DMS153 treated with DMSO at 0.1 percent for 48 hours (cell line): ENCODE measurements around the gene NUDT3.

ENCODE experiments used
- DNase-seq: peaks from one replicate; lab custom pipeline; 2025; ENCODE audit not compliant: unreplicated experiment; lab: John Stamatoyannopoulos, UW

The NUDT3 gene

DNA sequence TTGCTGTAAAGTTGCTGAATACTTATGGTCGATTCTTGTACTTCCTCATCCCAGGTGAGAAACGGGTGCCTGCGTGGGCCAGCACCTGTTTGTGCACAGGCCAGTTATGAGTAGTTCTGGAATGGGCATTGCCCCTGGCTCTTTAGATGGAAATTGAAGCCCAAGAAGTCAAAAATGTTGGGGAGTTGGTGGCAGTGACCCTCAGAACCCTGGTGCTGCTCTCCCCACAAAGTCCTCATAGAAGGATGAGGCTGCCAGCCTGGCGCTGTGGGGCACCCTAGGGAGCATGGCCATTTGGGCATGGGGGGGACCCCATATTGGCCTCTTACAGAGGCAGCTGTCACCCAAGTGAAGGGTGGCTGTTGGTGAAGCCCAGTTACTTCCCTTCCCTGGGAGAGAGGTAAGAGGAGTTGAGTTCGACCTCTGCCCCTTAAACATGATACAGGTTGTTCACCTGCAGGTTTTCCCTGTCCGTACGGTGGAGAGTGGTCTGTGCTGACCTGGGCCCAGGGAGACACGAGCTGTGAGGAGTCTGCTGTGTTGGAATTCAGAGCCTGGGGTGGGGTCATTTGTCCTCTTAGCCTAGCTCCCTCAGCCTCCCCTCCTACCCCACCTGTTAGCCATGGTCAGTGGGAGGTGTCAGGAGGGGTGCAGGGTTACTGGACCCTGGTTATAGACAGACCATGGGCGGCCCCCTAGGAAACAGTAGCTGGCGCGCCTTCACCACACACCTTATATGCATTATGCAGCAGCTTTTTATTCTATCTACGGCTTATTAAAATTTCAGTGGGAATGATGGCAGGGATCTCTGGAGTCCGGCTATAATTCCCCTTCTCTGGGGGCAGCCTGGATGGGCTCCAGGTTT lies 150.9 kb downstream of the NUDT3 start:
- no peak for DNase-seq

DNA sequence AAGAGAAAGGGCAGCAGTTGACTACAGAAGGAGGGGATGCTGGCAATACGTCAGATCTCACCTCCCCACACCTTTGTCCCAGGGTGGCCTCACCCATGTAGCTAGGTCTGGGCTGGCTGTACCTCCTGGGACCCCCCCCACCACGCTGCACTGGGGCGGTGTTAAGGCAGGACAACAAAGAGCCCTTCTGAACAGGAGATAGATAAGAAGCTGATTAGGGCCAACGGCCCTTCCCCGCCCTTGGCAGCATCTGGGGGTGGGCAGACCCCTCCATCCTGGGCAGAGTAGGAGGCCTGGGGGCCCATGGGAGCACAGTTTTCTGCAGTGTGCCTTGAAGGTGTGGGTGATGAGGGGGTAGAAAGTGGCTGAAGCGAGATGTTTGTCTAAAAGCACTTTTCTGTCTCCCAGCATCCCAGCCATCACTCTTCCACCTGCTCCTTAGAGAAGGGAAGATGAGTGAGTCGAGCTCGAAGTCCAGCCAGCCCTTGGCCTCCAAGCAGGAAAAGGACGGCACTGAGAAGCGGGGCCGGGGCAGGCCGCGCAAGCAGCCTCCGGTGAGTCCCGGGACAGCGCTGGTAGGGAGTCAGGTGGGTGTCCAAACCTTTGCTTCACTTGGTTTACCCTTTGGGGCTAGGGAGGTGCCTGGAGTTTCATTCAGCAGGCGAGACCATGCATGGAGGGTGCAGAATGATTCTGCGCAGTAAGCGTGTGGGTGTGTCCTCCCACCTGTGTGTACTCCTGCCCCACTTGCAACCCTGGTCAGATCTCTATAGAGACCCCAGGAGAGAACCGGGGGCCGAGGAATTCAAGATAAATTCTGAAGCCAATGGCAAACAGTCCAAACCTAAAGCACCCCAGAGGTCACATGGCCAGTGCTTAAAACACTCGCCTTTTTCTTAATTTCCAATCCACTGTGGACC lies 151.9 kb downstream of the NUDT3 start:
- no peak for DNase-seq

DNA sequence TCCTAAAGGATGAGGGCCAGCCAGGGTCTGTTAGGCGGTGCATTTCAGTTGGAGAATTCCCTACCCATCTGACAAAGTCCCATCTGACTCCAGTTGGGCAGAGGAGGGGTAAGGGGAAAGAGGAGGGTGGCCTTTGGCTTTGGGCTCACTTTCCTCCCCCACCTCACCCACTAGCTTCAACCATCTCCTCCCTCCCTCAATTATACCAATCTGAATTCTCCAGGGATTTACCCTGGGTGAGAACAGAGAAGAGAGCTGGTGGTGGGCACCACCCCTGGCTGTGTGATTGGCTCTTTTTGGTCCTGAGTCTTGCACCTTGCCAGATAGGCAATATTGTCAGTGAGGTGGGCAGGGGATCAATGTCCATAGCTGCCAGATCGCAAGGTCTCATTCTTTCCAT lies 152.6 kb downstream of the NUDT3 start:
- no peak for DNase-seq

DNA sequence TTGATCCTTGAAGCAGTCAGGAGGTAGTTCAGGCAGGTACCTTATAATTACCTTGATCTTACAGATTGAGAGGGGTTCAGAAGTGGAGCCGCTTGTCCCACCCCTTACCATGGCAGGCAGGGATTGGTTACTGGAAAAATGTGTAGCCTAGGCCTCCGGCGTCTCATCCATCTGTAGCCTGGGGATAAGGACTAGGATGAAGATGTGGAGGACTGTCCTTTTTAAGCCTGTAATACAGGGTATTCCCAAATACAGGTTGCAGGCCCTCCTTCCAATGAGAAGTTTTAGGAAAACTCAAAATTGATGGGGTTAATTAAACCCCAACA lies 153.0 kb downstream of the NUDT3 start:
- no peak for DNase-seq

DNA sequence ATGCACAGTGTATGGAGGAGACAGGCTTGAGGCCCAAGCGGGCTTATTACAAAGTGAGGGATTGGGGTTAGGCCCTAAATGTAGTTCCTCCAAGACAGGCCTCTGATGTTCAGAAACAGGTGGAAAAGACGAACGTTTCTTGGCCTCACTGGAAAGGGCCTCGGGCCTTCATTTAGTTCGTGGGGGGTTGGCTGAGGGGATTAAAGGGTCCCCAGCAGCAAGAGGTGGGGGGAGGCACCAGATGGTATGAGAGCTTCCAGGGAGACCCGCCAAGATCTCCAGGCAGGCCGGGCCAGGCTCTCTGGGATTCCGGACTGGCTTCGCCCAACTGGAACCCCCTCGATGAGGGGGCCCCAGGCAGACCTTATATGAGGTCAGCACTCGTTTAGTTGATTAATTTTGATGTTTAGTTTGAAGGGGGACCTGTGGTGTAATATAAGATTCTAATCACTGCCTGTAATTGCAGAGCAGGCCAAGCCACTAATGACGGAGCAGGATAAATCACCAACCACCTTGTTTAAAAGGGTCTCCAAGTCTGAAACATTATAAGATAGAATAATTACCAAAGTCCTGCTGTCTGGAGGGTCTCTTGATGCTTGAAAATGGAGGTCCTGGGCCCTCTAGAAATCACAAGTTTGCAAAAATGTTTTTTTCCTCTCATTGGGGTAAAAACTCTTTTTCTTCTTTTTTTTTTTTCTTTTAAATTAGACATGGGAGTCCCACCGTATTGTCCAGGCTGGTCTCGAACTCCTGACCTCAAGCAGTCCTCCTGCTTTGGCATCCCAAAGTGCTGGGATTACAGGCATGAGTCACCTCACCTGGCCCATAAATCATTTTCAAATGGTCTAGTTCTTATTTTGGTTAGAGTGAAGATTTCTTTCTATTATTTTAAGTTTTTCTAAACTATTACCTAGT lies 153.6 kb downstream of the NUDT3 start:
- no peak for DNase-seq

DNA sequence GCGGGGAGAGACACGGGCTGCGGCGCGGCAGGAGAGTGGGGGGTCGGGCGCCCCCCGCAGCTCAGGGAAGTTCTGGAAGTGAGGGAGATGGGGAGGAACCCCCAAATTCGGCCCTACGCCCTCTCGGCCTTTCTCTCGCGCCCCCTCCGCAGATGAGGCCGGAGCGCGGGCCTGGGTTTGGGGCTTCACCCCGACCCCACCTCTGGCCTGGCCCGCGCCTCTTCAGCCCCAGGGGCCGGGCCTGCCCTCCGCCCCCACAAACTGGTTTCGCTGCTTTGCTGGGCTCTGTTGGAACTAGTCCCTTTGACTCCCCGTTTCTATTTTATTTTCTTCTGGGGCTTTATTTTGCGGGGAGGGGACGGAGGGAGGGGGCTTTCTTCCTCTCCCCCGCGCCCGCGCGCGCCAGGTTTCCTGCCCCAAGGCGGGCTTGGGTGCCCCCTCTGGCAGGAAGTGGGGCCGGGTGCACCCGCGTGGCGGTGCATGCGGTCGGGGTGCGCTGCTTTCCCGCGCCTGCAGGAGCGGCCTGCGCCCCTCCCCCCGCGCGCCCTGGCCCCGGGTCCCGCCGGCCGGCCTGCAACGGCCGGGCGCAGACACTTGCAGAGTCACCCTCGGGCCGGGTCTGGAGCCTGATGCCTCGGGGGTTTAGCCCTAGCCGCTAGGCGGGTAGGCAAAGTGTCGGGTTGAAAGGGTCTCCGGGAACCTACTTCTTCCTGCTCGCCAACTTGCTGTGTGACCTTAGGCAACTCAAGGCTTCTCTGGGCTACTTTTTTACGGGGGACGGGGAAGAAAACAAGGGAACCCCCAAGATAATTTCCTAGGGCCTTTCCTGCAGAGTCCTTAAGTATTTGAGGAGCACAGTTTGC lies 154.5 kb downstream of the NUDT3 start:
- no peak for DNase-seq

DNA sequence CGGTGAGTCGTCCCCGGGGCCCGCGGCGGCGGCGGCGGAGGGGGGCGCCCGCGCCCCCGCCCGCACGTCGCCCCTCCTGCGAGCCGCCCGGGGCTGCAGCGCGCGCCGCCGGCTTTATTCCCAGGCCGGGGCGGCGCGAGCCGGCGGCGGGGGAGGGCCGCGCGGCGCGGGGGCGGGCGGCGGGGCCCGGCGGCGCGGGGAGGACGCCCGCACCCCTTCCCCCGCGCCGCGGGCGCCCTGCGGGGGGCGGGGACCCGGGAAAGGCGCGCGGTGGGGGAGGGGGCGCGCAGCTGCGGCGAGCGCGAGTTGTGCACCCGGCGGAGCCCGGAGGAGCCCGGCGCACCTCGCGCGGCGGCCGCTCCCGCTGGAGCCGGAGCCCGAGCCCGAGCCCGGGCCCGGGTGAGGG lies 155.2 kb downstream of the NUDT3 start:
- DNase-seq, result no peak

DNA sequence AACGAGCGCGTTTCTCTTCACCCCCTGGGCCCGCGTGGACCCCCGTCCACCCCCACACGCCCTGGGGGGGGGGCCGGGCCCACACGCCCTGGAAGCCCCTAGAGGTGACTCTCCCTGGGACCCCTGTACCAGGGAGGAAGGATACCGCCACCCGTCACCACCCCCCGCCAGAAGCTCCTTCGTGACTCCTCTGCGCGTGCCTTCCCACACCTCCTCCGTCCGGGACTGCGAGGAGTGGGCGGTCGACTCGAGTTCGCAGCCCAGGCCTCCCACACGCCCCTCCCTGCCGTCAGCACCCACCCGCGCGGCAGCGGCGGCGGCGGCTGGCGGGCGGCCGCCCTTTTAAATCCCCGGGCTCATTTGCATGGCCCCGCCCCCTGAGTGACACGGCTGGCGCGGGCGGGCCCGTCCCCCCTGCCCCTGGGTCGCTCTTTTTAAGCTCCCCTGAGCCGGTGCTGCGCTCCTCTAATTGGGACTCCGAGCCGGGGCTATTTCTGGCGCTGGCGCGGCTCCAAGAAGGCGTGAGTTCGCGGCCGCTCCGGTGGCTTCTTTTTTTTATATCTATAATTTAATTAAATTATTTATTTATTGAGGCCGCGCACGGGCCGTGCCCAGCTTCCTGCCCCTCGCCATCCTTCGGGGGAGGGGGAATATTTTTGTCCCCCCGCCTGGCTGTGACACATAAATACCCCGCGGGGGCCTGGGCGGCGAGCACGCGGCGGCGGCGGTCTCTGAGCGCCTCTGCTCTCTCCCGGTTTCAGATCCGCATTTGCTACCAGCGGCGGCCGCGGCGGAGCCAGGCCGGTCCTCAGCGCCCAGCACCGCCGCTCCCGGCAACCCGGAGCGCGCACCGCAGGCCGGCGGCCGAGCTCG lies 155.8 kb downstream of the NUDT3 start, which contains the start of gene HMGA1:
Gene HMGA1 (plus strand): TSS at position 431 of the 873 bp plus-strand sequence. CDS start 3,908 bp downstream, outside the sequence.
- DNase-seq, result peak; percentile 75

DNA sequence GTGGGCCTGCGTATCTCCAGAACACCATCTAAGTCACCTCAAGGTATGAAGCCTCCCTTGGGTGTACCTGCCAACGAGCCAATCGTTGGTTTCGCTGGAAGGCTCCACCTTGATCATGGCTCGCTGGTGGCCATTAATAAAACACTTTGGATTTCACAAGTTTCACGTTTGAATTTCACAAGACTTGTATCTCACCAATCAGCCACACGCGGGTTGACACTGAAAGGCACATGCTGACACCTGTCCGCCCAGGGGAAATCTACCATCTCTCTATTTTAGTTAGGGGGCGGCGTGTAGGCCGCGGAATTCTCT lies 156.4 kb downstream of the NUDT3 start:
- no peak for DNase-seq

DNA sequence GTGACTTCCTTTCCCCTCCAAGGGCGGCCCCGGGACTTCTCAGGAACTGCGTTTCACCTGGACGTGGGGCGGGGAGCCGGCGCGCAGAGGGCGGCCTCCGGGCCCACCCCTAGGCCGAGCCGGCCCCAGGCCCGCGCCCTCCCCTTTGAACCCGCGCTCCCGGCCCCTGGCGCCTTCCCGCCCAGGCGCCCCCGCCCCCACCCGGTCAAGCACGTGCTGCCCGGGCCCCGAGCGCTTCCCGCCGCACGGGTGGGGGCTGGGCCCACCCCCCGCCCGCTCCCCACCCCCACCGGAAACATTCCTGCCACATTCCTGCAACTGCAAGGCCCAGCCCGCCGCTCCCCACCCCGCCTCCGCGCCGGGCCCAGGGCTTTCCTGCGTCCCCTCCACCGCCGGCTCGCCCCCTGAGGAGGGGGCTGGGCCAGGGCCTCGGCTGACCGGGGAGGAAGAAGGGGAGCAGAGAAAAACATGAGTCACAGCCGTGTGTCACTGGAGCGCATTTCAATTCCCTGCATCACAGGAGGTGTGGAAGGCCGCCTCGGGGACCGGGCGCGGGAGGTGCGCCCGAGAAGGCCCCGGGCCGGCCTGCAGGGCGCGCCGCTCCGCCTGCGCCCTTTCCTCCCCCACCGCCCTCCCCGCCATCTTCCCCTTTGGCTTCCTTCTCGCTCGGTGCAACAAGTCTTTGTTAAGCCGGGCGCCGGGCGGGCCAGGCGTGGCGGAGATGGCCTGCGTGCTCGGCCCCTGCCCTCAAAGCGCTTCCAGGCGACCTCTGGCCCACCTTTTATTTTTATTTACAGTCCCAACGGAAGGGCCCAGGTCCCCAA lies 156.9 kb downstream of the NUDT3 start:
- no peak for DNase-seq

DNA sequence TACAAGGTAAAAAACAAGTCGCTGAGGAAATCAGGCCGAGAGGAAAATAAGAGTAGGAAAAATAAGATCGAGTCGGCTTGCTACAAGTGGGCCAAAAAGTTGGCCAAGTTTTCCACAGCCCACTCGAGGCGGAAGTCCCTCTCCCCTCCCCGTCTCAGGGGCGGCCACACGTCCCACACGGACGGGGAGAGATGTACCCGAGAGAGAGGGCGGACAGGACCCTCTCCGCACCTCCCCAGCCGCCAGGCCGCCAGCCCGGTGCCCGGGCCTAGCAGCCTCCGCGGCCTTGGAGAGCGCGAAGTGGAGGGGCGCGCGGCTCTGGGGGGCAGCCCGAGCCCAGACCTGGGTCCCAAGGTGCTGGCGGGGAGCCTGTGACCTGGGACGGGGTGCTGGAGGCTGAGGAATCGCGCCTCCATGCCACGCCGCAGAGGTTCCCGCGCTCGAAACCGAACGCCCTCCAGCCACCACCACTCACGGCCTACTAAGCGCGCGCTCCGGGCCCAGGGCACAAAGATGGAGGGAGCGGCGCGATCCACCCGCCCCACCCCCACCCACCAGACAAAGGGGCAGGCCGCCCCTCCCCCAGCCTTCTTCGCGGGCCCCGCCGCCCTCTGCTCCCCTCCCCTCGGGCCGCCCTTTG lies 157.7 kb downstream of the NUDT3 start:
- DNase-seq, result no peak

DNA sequence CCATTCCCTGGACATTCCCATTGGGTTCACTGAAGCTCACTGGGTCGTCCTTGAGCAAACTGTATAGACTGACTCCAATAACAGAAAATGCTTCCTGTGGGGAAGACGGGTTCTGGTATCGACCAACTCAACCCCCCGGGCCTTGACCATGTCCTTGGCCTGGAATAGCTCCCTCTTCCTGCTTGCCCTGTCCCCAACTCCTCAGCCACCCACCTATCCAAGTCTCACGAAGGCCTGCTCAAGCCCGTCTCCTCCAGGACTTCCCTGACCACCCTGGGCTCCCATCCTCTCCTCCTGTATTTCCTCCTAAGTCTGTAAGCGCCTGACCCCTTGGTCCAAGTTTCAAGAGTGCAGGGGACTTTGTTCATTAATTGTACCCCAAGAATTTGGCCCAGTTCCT lies 158.6 kb downstream of the NUDT3 start:
- no peak for DNase-seq

DNA sequence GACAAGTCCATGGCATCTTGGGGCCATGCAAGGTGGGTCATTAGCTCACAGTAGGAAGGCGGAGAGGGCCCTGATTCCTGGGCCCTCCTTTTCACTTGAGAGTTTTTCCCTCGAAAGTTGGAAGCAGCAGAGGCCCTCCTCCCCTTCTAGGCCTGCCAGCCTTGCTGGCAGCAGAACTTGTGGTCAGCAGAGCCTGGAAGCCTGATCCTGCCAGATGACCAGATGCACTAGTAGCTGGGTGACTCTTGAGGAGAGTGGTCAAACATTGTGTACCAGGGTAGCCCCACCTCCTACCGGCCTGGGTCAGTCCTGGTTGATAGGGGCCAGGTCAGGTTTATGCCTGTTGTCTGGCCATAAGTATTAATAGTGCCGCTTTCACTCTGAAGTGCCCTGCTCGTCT lies 159.6 kb downstream of the NUDT3 start:
- no peak for DNase-seq

DNA sequence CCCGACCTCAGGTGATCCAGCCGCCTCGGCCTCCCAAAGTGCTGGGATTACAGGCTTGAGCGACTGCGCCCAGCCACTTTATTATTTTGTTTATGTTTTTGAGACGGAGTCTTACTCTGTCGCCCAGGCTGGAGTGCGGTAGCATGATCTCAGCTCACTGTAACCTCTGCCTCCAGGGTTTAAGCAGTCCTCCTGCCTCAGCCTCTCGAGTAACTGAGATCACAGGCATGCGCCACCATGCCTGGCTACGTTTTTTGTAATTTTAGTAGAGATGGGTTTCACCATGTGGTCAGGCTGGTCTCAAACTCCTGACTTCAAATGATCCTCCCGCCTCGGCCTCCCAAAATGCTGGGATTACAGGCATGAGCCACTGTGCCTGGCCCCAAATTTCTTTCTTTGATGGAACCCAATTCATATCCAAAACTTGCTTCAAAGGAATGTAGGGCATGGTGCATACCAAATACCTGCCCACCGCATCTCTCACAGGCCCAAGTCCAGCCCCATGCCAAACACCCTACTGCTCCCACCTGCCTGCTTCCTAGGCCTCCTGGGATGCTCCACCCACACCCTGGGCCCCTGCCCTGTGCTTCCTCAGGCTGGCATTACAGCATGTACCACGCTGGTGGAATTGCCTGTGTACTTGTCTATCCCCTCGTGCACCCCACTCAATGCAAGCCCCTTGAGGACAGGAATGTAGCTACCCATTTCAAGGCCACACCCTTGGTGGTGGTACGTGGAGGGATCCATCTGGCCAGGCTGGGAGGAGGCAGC lies 160.7 kb downstream of the NUDT3 start:
- DNase-seq, result no peak

DNA sequence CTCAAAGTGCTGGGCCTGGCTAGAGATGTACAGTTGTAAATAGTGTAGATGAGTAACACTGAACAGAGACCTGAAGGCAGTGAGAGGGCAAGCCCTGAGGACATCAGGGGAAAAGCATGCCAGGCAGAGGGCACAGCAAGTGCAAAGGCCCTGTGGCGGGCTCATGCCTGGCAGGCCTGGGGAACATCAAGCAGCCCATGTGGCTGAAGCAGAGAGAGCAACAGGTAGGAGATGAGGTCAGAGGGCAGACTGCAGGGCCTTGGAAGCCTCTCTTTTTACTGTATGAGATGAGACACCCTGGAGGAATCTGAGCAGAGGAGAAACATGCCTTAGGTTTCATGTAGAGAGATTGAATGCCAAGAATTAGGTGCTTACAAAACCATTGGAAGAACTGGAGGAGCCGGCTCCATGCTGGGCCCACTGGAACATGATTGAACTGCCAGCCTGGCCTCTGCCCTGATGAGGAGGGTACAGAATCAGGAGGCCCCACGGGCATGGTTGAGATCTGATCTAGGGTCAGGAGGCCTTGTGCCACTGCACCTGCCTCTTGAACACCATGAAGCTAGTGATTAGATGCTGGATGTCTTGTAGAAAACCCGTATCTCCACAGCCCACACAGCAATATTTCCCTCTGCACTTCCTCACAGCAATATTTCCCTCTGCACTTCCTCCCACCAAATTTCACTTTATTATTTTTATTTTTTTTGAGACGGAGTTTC lies 161.7 kb downstream of the NUDT3 start:
- DNase-seq, result no peak

DNA sequence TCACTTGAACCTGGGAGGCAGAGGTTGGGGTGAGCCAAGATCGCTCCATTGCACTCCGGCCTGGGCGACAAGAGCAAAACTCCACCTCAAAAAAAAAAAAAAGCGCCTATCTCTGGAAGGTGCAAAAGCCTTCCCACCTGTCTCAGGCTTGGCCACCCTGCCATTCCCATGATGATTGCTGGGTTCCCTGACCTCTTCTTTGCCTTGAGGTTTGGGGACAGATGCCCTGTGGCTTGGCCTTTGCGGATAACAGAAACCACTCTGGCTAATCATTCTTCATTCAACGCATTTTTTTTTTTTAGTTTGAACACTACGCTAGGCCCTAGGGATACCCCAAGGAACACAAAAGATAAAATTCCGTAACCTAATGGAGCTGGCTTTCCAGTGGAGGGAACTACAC lies 162.6 kb downstream of the NUDT3 start:
- no peak for DNase-seq
